GM12801 (cell line): ENCODE results near the gene RHOH.

ENCODE experiments used
- TF ChIP-seq, protein P1 (sequence below): IDR thresholded peaks from one replicate; pipeline ENCODE4 v1.5.1; 2011; ENCODE audit warnings: control low read depth; ENCODE audit not compliant: insufficient read length; ENCODE audit errors: extremely low read depth

Gene RHOH

DNA sequence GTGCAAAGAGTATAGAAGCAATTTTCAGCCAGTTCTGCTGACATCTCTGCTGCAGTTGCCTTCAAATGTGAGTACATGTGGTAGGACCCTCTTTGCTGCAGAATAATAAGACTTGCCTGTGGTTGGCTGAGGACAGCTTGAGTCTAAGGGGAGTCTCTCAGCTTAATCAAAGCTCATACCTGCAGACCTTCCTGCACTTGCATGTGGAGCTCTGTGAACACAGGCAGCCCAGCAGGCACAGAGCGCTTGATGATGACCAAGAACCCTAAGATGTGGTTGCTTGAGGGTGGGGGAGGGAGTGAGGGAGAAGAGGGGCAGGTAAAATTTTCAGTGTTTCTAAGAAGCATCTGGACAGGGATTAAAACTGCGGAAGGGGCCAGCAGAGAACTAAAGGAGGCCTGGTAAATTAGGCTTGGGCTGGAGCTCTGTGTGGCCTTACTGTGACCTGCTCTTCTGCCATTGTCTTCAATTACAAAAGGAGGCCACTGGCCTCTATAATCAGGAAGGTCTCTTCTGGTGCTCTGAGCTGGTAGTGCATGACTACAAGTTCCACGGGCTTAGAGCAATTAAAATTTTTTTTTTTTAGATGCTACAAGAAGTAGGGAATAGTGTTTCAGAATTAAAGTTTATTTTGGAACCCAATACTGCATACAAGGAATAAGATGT lies 78.4 kb downstream of the RHOH start:
- TF ChIP-seq, protein P1, sequence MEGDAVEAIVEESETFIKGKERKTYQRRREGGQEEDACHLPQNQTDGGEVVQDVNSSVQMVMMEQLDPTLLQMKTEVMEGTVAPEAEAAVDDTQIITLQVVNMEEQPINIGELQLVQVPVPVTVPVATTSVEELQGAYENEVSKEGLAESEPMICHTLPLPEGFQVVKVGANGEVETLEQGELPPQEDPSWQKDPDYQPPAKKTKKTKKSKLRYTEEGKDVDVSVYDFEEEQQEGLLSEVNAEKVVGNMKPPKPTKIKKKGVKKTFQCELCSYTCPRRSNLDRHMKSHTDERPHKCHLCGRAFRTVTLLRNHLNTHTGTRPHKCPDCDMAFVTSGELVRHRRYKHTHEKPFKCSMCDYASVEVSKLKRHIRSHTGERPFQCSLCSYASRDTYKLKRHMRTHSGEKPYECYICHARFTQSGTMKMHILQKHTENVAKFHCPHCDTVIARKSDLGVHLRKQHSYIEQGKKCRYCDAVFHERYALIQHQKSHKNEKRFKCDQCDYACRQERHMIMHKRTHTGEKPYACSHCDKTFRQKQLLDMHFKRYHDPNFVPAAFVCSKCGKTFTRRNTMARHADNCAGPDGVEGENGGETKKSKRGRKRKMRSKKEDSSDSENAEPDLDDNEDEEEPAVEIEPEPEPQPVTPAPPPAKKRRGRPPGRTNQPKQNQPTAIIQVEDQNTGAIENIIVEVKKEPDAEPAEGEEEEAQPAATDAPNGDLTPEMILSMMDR: no peak

DNA sequence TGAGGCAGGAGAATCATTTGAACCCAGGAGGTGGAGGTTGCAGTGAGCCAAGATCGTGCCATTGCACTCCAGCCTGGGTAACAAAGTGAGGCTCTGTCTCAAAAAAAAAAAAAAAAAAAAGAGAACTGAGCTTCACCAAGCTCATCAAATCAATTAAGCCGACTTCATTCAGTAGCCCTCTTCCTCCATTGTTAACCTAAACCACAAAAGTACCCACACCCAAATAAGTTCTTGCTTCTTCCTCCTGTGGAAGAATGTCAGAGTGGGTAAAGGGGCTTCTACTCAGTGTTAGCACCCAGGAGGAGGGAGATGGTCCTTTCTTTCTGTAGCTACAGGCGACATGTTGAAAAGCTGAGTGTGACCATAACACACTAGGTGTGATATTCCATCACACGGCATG lies 79.7 kb downstream of the RHOH start:
- TF ChIP-seq, protein P1: no peak

DNA sequence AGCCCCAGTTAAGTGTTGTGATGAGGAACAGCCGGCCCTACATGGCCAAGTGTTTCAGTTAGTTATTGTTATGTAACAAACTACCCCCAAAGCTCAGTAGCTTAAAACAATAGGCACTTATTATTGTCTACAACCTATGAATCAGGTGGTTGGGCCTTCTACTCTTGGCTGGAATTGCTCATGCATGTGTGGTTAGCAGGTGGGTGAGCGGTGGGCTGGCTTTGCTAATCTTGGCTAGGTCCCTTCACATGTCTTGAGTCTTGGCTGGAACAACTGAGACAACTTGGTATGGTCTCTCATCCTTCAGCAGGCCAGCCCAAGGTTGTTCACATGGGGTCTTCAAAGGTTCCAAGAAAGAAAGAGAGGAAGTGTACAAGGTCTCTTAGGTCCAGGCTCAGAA lies 83.8 kb downstream of the RHOH start:
- TF ChIP-seq, protein P1: no peak

DNA sequence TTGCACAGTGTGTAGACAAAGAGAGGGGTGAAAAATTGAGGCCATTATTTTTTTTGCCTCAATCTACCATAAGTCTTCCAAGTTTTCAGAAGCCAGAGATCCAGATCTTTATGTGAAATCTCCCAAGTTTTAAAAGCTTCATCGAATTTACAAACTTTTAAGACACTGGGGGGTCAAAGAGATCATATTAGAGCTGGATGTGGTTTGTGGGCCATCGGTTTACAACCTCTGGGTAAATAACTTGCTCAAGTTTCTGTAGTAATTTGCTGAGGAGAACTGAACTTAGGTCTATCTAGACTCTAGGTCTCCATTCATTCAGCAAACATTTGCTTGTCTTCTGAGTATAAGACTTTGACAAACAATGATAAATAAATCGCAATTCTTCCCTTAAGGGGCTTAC lies 84.3 kb downstream of the RHOH start:
- TF ChIP-seq, protein P1: no peak

DNA sequence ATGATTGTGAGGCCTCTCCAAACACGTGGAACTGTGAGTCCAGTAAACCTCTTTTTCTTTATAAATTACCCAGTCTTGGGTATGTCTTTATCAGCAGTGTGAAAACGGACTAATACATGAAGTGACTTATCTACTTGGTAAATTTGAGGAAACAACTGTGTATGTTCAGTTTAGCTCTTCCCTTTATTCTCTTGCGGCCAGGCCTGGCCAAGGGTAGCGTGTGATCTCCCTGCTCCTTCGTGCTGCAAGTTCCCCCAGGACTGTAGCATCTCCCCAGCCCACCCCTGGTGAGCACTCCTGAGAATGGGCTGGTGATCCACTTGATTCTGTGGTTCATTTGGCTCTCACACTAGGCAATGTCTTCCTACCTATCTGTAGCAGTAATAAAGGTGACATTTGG lies 85.1 kb downstream of the RHOH start:
- TF ChIP-seq, protein P1: no peak

DNA sequence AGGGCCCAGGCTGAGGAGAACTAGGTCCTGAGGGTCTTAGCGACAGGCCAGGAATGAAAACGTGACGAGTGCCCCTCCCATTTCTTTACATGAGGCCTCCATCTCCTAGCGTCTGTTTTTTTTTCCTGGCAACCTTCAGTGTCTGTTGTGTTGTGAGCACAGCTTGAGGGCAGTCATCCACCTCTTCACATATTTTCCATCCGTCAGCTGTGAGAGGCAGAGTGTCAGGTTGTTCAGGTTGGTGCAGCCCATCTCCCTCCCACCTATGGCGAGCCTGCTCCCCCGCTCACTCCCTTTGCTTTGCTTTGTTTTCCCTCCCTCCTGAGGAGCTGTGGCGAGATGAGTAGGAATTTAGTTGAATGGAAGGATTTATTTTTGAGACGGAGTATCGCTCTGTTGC lies 86.6 kb downstream of the RHOH start:
- TF ChIP-seq, protein P1: no peak

DNA sequence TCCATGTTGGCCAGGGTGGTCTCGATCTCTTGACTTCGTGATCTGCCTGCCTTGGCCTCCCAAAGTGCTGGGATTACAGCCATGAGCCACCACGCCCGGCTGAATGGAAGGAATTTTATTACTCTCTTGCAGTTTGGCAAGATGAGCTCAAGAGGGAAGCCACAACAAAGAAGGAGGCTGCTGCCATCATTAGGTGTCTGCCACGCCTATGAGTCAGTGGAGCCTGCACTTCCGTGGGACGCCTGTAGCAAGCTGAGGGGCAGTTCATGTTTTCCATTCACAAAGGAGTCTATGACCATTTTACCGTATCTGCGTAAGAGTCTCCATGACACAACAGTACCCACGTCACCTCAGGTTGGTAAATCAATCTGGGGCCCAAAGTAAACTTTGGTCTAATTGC lies 87.1 kb downstream of the RHOH start:
- TF ChIP-seq, protein P1: no peak
